ENCODE data around the gene TP53BP2.

- TF ChIP-seq CTCF (IDR thresholded peaks at IDR 0.05; ENCODE audit: poor library complexity) (no peak), EZH2 (IDR thresholded peaks at IDR 0.05; ENCODE audit: borderline replicate concordance) (no peak), EZH2phosphoT487 (IDR thresholded peaks at IDR 0.05; ENCODE audit: low read depth, severe bottlenecking, unreplicated experiment) (no peak)
Observed at GRCh38 chr1:223771814-223772770, 73.7 kb downstream of the TP53BP2 start.
